Measurements from ENCODE around the gene FCGR2B. TPM values are rescaled to one million over a fixed set of nuclear protein-coding genes. Genes with fewer than 3 reads are reported as not detected.
"Not testable (repeated sequence)": the region's sequence is repeated elsewhere in the genome, so short reads cannot be mapped to it uniquely, and the experiment has no call there.

The FCGR2B gene
- total RNA-seq, 1 donor from 2014 or later = not detected

DNA sequence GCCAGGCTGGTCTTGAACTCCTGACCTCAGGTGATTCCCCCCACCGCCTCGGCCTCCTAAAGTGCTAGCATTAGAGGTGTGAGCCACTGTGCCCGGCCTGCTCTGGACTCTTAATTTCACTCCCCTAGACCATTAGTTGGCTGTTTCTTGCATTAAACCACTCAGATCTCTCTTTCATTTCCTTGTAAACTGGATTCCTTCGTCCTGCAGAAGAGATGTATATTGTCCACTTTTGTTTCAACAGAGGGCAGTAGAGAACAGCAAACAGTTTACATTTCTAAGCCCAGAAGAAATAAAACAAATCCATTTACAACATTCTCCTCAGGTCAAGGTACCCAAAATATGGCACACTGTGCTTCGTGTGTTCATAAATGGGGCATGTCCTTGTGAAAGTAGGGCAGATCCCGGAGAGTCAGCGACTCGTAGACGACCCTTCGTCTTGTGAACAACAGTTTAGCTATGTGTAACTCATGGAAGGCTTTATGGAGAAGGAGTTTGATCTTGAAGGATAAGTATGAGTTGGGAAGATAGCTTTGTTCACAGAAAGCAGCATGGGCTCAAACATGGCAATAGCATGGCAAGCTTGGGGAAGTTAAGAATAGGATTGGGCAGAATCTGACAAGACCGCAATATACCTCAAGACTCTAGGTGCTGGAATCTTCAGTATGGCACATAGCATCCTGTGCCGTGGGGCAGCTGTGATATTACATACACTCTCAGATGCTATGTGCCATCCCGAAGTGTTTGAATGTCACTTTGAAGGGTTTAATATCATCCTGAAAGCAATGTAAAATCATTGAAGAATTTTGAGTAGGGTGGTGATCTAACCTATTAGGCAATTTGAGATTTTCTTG is 15.2 kb upstream of the FCGR2B start:
- DNase-seq (ENCODE audit: low read depth, low spot score) = not testable (repeated sequence)

DNA sequence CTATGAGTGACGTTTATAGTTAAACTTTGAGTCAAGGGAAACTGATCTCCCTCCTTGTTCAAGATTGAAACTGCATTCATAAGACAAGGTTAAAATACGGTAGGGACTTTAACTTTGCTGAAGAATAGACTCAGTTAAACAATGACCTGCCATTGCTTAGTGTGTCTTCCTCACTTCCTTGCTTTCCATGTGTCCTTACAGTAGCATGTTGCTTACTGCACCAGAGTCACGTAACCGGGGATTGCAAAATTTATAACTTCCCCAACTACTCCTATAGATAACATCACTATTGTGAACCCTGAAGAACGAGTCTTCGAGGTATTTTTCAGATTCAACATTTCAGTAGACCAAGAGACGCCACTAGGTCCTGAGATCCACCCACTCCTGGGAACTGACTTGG is 9.4 kb upstream of the FCGR2B start:
- not testable (repeated sequence) for DNase-seq (ENCODE audit: low read depth, low spot score)

DNA sequence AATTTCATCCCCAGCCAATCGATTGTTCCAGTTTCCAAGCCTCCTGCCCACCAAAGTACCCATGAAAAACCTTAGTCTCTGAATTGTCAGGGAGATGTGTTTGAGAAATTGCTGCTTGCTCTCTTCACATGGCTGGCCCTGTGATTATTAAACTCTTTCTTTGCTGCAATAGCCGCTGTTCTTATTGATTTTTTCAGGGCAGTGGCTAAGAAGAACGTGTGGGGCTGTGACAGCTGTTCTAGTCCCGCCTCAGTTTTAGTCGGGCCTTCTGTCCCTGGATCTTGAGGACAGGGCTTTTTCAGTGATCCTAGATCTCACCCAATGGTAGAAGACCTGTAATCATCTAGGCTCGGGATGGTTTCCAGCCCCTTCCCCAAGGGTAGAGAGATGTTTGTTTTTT is 9.0 kb upstream of the FCGR2B start:
- not testable (repeated sequence) for DNase-seq (ENCODE audit: low read depth, low spot score)

DNA sequence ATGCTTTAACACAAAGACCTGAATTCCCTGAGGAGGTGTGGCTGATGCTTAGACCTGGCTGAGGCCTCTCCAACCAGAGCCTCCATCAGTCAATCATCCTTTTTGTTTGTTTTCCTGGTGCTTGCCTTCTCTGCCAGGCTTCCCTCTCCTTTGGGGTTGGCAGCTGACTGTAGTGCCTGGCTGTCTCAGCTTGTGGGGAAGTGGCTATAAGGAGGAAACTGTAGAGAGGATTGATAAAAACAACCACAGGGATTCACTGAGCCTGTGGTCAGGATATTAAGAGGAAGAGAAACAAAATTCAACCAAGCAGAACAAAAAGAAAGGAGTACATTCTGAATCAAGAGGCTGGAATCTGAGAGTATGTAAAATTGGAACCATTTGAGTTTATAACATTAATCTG is 4.4 kb upstream of the FCGR2B start:
- not testable (repeated sequence) for DNase-seq (ENCODE audit: low read depth, low spot score)

DNA sequence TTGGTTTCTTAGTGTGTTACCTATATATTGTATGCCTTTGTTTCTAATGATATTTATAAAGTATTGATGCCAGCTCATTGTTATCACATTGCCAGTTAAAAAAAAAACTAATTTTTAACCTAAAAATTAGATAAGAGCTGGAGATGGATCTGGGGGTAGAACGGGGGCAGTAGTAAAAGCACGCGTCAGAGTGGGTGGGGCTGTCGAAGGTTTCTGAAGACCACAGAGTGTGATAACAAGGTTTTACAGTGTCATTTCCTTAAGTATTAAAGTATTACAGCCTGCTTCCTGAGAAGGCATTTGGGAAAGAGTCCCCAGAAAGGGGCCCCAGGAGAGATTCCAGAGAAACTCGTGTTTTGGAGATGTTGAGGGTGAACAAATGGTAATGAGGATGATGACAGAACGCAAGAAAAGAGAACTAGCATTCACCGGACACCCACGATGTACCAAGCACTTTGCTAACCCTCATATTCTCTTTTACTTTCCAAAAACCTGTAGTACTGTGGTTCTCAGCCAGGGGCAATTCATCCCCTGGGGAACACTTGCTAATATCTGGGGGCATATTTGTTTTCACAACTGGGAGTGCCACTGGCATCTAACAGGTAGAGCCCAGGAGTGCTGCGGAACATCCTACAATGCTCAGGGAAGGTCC is 1.2 kb upstream of the FCGR2B start:
- not testable (repeated sequence) for DNase-seq (ENCODE audit: low read depth, low spot score)

DNA sequence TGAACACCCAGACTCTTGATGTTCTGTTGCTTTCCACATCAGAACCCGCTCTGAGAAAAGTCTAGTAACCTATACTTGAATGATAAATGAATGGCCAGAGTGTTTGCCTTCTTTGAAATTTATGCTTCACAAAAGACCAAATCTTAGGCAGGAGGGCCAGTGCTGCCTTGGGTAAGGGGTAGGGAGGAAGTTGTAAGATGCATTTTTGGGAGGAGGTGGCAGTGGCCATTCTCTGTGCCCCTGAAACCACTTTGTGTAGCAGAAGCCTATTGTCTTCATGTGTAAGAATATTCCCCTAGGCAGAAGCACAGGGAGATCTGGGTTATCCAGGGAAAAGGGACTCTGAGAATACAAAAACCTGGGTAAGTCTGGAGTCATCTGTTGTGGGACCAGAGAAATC is 626 bp downstream of the FCGR2B start:
- not testable (repeated sequence) for DNase-seq (ENCODE audit: low read depth, low spot score)

DNA sequence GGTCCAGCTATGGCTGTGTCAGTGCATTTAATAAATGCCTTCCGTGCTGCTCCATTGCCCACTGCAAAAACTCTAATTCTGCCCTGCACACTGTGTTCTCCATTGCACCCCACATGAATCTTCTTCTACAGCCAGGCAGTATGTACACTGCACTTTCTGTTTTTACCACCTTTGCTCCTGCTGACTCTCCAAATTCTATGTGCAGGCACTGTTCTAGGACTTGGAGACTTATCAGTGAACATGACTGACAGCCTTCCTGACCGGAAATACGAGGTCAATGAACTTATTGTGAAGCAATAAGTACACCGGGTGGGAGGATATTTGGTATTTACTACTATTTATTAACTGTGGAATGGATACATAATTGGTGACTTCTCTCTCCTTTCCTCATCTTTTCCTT is 1.7 kb downstream of the FCGR2B start:
- DNase-seq (ENCODE audit: low read depth, low spot score) = not testable (repeated sequence)

DNA sequence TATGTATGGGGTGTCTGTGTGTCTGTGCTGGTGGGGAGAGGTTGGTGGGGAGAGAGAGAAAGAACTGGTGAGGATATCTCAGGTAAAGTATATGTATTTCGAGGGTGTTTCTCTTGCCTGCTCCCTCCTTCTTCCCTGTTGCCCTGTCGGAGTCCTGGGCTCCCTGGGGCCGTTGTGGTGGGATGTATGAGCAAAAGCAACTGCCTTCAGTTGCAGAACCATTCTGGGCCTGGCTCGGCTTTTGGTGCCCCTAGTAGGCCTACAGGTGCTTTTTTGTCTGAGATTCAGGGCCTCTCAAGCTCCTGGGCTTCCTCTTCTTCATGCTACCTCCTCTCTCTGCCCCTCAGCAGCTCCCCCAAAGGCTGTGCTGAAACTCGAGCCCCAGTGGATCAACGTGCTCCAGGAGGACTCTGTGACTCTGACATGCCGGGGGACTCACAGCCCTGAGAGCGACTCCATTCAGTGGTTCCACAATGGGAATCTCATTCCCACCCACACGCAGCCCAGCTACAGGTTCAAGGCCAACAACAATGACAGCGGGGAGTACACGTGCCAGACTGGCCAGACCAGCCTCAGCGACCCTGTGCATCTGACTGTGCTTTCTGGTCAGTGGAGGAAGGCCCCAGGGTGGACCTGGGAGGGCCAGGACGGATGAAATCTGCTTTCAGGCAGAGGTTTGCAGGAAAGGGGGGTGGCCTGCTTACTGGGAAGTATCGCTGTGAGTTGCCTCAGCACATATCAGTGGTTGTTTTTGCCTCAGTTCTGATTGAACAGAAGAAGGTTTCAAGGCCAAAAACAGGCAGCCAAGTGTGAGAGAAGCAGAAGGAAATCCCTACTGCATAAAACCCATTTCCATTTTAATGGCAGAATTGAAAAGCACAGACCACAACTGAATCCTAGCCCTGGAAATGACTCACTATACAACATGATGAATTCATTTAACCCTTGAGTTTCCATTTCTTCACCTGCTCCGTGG is 8.4 kb downstream of the FCGR2B start:
- DNase-seq (ENCODE audit: low read depth, low spot score) = not testable (repeated sequence)

DNA sequence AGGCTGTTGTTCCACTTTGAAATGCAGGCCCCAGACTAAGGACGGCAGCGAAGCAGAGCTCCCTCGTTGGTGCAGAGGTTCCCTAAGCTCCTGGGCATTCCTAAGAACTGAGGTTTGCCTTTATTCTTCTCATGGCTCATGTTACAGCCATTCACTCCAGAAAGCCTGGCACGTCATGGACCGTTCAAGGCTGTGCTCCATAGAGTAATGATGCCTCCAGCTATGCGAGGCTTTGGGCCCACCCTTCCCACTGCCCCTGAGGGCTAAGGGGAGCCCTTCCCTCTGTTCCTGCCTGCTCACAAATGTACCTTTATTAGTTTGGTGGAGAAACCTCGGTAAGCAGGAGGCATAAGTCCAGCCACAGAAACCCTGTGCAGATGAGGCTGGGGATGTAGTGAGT is 10.5 kb downstream of the FCGR2B start:
- not testable (repeated sequence) for DNase-seq (ENCODE audit: low read depth, low spot score)

DNA sequence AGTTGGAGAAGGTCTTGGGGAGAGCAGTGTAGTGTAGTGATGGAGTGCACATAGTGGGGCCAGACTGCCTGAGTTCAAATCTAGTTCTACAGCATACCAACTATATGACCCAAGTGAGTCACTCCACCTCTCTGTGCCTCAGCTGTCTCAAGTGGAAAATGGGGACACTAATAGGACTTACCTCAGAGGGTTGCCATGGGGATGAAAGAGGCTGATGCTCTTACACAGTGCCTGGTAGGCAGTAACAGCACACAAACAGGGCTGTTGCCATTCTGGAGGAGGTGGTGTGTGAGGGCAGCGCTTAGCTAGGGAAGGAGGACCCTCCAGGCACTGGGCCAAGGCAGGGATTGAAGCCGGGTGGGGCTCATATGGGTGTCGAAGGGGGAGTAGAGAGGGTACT is 11.5 kb downstream of the FCGR2B start:
- not testable (repeated sequence) for DNase-seq (ENCODE audit: low read depth, low spot score)

DNA sequence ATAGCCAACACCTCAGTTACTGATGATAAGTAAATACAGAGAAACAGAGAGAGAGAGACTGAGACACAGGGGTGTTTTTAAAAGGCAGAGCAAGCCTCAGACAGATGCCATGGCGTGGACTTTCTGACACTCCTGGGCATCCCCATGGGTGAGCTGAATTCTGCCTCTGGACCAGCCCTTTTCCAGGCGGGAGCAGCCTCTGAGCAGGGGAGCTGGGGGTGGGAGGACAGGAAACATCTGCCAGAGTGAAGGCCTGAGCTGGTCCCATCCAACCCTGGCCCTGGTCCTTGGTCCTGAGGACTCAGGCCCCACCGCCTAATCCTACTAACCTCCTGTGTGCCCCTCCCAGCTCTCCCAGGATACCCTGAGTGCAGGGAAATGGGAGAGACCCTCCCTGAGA is 12.0 kb downstream of the FCGR2B start:
- DNase-seq (ENCODE audit: low read depth, low spot score) = not testable (repeated sequence)

DNA sequence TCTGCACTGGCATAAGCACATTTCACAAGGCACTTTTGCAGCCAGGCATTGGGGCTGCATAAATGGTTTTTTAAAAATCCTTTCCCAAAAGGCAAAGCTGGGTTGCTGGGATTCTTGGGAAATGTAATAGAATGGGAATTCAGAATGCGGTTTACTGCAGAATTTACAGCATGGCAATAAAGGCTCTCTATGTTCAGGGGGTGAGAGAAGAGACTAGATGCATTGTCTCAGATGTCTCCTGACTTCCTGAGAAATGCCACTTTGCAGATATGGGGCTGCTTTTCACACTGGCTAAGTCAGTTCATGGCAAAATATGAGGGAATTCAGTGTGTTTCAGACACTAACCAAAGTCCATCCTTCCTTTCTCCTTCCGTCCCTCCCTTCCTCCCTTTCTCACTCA is 13.5 kb downstream of the FCGR2B start:
- no peak for DNase-seq (ENCODE audit: low read depth, low spot score)

DNA sequence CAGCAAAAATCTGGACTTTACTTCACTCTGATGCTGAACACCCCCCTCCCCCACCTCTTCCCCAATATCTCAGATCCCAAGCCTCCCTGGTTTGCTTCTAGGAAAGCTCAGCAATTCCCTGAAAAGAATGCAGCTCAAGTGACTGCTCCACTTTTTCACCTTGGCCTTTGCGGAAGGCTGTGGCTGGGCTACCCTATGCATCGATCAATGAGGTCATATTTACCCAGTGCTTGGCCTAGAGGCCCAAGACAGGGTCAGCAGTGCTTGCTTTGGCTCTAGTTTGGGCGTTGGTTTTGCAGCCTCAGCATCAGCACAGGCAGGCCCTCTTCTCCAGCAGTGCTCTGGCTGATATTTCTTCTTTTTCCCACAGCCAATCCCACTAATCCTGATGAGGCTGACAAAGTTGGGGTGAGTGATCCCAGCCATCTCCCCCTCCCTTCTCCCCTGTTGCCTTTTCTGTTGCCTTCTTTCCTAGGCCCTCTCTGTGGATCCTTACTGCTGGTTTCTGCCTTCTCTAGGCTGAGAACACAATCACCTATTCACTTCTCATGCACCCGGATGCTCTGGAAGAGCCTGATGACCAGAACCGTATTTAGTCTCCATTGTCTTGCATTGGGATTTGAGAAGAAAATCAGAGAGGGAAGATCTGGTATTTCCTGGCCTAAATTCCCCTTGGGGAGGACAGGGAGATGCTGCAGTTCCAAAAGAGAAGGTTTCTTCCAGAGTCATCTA is 14.2 kb downstream of the FCGR2B start:
- DNase-seq (ENCODE audit: low read depth, low spot score) = no peak

DNA sequence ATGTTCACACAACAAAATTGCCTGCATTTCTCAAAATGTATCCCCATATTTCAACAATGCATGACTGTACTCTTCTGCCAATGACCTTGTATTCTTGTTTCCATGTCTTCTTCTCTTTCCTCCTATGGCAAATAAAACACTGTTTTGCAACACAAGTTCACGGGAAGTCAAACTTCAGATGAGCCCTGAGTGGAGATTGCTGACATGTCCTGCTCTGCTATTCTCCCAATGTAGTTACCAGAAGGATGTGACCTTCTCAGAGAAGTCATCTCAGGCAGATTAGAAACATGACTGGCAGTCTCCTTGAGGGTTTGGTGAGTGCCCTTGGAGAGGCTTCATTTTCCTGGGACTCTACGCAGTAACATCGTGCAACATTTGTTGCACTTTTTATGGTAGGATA is 15.6 kb downstream of the FCGR2B start:
- DNase-seq (ENCODE audit: low read depth, low spot score) = no peak

DNA sequence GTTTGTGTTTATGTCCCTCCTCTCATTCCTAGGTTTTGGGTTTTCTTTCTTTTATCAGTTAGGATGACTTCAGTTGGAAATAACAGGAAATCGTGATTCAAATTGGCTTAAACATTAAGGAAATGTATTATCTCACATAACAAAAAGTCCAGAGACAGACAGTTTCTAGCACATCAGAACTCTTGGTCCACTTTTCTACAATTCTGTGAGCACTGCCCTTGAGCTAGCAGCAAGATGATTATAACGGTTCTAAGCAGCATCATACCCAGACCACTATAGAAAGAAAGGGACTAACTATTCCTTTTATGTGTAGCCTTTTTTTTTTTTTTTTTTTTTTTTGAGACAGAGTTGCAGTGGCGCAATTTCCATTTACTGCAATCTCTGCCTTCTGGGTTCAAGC is 18.9 kb downstream of the FCGR2B start:
- no peak for DNase-seq (ENCODE audit: low read depth, low spot score)

DNA sequence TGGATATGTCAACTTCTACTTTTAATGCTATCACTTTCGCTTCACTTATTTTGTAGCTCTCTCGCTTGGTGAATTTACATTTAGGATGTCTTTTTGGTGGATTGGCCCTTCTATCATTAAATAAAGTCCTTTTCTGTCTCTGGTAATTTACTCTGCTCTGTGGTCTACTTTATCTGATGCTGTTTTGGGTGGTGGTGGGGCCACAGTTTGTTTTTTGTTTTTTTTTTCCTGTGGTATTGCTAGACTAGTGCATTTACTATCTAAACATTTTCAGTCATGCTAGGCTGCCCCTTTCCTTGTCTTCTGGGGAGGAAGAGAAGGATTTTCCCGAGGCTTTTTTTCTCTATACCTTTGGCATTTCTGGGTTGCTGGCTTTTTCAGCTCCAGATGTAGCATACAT is 26.0 kb downstream of the FCGR2B start:
- DNase-seq (ENCODE audit: low read depth, low spot score) = no peak

DNA sequence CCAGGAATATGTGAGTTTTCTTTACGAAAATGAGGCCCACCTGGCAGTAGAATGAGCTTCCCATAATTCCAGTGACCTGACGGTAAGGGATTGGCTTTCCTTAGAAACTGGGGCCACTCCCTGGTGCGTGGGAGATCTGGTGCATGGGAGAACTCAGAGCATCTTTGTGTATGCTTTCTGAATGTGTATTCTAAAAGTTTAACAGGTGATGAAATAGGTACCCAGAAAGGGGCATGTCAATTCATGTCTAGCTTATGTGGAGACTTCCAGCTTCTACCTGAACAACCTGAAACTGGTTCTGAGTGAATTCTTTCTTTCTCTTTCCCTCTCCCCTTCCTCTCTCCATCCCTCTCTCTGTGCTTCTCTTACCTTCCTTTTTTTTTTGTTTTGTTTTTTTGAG is 28.9 kb downstream of the FCGR2B start:
- no peak for DNase-seq (ENCODE audit: low read depth, low spot score)

DNA sequence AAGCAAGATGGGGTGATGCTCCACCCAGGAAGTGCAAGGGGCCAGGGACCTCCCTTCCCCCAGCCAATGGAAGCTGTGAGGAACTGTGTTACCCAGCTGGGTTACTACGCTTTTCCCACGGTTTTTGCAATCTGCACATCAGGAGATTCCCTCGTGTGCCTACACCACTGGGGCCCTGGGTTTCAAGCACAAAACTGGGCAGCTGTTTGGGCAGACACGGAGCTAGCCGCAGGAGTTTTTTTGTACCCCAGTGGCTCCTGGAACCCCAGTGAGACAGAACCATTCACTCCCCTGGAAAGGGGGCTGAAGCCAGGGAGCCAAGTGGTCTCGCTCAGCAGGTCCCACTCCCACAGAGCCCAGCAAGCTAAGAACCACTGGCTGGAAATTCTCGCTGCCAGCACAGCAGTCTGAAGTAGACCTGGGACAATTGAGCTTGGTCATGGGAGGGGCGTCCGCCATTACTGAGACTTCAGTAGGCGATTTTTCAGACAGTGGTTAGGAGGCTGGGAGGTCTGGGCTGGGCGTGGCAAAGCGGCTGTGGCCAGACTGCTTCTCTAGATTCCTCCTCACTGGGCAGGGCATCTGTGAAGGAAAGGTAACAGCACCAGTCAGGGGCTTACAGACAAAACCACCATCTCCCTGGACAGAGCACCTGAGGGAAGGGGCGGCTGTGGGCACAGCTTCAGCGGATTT is 30.2 kb downstream of the FCGR2B start:
- not testable (repeated sequence) for DNase-seq (ENCODE audit: low read depth, low spot score)

DNA sequence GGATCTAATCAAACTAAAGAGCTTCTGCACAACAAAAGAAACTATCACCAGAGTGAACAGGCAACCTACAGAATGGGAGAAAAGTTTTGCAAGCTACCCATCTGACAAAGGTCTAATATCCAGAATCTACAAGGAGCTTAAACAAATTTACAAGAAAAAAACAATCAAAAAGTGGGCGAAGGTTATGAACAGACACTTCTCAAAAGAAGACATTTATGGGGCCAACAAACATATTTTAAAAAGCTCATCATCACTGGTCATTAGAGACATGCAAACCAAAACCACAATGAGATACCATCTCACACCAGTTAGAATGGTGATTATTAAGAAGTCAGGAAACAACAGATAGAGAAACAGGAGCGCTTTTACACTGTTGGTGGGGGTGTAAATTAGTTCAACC is 35.4 kb downstream of the FCGR2B start:
- not testable (repeated sequence) for DNase-seq (ENCODE audit: low read depth, low spot score)

DNA sequence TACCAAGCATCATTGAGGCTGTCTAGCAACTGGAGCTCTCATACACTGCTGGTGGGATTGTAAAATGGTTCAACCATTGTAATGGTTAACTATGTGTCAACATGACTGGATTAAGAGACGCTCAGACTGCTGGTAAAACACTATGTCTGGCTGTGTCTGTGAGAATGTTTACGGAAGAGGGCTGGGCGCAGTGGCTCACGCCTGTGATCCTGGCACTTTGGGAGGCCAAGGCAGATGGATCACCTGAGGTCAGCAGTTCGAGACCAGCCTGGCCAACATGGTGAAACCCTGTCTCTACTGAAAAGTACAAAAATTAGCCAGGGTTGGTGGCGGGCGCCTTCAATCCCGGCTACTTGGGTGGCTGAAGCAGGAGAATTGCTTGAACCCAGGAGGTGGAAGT is 39.3 kb downstream of the FCGR2B start:
- no peak for DNase-seq (ENCODE audit: low read depth, low spot score)

All from pulmonary artery endothelial cell (primary cell).